Mammary epithelial cell (primary cell): Measurements from ENCODE around the gene CLPX.

ENCODE experiments used
- CTCF ChIP-seq, 2 donors: IDR thresholded peaks in 1 of 2; conservative IDR thresholded peaks in 1 of 2; 2 replicates each; pipeline ENCODE4 v1.5.1; 2011 to 2012; ENCODE audit warnings: inconsistent platforms in 2 of 2, low read length in 2 of 2, mild to moderate bottlenecking in 2 of 2, control low read depth in 1 of 2, low read depth in 1 of 2; ENCODE audit not compliant: insufficient read depth in 1 of 2; ENCODE audit errors: extremely low read depth in 1 of 2
- EZH2 ChIP-seq: IDR thresholded peaks from 2 replicates; pipeline ENCODE4 v1.6.1; 2012; ENCODE audit warnings: low read length, inconsistent platforms, borderline replicate concordance

GRCh38 chr15:65226221-65226620 lies 41.1 kb upstream of the CLPX start:
- TF ChIP-seq CTCF (conservative IDR thresholded peaks at IDR 0.05 in 1 of 2, IDR thresholded peaks at IDR 0.05 in 1 of 2; ENCODE audit: extremely low read depth in 1 of 2, insufficient read depth in 1 of 2, low read depth in 1 of 2, low read length in 2 of 2) (no peak), EZH2 (no peak)
